Hematopoietic multipotent progenitor cell (in vitro differentiated cells): ENCODE results near the gene MALRD1. TPM values are rescaled to one million over a fixed set of nuclear protein-coding genes. Genes with fewer than 3 reads are reported as not detected.
A peak's percentile ranks its signal among the peaks of the same experiment; 100 is the strongest.
"Not testable (repeated sequence)": the region's sequence is repeated elsewhere in the genome, so short reads cannot be mapped to it uniquely, and the experiment has no call there.

ENCODE experiments used
- DNase-seq, 3 donors: peaks; one replicate each; pipeline ENCODE4 v3.0.0-alpha.2; 2011 to 2015; ENCODE audit warnings: low read depth in 2 of 3, low spot score in 2 of 3
- total RNA-seq: library from RNA; depleted of rRNA; stranded (reverse); fragments of >200 nt; gene quantifications from one replicate; pipeline ENCODE4 v1.2.3, GENCODE V29; 2012

MALRD1 gene
- total RNA-seq, 1 donor = 35.5 TPM

- DNase-seq = no peak
These were observed 640.6 kb downstream of the MALRD1 start for GRCh38 chr10:19689231-19689630.

DNA sequence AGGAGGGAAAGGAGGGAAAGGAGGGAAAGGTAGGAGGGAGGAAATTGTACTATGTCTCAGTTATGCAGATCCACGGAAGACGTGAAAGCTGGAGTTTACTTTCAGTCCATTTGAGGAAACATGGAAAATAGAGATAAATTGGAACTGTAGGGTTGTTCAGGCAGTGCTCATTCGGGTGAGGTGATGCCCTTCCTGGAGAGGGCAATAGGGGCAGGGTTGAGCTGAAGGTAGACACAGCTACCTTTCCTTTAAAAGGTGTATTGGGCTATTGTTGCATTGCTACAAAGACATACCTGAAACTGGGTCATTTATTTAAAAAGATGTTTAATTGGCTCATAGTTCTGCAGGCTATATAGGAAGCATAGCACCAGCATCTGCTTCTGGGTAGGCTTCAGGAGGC is 650.7 kb downstream of the MALRD1 start:
- no peak for DNase-seq

DNA sequence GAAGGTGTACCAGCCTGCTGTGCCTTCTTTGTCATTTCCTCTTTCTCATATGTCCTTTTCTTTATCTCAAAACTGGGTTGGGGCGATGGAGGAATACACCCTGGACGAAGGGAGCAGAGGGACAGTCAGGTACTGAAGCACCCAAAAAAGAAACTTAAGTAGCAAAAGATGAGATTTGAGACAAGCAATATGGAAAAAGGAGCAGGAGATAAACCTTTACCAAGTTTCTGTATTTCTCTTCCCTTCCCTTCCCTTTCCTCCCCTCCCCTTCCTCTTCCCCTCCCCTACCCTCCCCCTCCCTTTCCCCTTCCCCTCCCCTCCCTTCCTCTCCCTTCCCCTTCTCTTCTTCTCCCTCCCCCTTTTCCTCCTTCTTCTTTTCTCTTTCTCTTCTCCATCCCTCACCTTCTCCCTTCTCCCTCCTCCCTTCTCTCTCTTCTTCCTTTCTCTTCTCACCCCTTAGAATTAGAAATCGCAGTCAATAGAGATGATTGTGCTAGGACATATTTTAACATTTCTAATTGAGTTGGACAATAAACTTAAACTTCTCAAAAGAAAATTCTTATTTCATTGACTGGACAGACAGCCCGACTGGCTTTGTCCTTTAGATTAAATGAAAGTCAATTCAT is 652.9 kb downstream of the MALRD1 start:
- DNase-seq = no peak

DNA sequence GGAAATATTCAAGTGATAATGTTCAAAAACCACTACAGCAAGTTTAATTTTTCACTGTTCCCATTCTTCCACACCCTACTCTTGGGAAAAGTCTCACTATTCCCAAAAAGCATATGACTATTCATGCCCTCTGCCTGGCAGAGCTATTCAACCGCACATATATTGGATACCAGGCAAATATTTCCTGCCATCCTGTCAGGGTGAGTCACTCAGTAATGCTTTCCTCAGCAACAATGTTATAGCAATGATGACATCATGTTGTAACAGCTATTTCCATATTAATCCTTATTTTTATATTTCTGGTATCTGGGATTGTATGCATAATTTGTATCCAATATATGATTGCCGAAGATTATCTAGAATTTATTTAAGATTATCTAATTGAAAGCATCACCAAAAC is 653.6 kb downstream of the MALRD1 start:
- DNase-seq = no peak

GRCh38 chr10:19704544-19704943 is 655.9 kb downstream of the MALRD1 start:
- DNase-seq = no peak

DNA sequence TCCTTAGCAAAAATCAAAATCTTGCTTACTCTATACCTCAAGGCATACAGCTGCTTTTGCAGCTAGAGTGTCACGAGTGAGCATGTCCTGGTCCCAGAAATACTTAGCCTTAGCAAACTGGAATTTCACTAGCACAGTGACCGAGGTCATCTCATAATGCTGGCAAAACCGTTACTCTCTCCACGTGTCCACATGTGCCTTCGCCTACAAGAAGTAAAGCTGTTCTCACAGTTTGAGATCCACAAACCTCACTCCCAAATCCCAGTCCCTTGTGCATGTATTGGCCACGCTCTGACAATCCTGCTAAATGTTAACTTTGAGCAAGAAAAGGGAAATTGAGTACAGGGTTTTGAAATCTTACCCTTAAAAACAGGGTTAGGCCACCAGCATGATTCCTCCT is 656.6 kb downstream of the MALRD1 start:
- no peak for DNase-seq

DNA sequence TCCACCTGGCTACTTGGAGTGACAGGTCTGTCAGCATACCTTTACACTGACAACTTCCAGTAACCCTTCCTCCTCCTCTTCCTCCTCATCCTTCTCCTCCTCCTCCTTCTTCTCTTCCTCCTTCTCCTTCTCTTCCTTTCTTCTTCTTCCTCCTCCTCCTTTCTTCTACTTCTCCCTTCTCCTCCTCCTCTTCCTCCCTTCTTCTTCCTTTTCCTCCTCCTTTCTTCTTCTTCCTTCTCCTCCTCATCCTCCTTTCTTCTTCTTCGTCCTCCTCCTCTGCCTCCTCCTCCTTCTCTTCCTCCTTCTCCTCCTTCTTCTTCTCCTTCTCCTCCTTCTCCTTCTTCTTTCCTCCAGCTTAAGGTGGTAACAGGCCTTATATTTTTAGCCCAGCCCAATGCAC is 658.3 kb downstream of the MALRD1 start:
- no peak for DNase-seq

DNA sequence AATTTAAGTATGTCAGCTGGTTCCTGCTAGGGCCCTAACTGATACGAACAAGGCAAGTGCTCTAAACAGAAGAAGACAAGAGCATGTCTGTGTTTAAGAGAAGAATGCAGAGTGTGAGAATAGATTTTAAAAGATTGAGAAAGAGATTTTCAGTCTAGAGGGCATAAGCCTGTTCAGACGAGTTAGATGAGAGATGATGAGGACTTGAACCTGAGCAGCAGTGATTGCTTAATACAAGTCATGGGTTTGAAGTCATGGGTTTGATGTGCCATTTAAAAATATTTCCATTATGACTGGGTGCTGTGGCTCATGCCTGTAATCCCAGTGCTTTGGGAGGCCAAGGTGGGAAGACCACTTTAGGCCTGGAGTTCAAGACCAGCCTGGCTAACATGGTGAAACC is 658.8 kb downstream of the MALRD1 start:
- no peak for DNase-seq

DNA sequence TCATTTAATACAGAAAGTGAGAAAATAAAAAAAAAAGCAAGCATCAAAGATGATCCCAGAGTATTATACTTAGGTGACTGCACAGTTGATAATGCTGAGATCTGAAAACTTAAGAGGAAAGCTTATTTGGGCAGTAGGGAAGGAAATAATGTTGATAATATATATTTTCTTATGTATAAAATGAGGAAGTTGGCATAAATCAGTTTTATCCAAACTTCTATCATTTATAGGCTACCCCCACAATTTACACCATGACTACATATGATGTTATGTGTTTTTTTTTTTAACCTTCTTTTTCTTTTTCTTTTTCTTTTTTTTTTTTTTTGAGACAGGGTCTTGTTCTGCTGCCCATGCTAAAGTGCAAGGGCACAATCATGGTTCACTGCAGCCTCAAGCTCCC is 659.4 kb downstream of the MALRD1 start:
- DNase-seq = no peak

DNA sequence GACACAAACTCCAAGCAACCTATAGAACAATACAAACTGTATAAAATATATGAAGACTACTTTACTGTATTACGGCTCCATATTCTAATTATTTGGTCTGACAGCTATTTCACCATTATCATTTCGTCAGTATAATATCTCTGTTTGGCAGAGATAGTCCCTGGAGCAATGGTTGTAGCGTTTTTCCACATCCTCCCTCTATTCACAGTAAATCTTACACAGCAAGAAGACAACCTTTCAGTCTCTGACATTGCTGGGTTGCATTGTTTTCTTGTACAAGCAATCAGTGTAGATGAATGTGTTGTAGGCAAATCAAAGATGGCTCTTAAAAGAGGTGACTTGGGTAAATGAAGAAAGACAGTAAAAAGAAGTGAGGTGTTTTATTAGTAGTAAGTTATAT is 662.0 kb downstream of the MALRD1 start:
- no peak for DNase-seq

DNA sequence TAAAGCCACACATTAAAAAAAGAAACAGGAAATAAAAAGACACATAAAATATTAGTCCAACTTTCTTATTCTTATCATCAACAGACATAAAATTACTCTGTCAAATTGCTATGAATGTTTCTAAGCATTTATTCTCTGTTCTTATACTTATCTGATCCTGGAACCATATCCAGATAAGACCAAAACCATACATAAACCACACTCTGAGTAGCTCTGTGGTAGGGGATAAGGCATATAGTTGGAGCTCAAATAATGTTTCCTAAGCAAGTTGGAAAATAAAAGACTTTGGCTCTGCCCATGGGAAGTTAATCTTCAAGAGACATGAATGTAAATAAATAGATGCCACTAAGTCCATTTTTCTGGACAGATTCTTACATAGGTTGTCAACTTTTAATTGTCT is 664.6 kb downstream of the MALRD1 start:
- peak in 1 of 3 donors; percentile 52 for DNase-seq

DNA sequence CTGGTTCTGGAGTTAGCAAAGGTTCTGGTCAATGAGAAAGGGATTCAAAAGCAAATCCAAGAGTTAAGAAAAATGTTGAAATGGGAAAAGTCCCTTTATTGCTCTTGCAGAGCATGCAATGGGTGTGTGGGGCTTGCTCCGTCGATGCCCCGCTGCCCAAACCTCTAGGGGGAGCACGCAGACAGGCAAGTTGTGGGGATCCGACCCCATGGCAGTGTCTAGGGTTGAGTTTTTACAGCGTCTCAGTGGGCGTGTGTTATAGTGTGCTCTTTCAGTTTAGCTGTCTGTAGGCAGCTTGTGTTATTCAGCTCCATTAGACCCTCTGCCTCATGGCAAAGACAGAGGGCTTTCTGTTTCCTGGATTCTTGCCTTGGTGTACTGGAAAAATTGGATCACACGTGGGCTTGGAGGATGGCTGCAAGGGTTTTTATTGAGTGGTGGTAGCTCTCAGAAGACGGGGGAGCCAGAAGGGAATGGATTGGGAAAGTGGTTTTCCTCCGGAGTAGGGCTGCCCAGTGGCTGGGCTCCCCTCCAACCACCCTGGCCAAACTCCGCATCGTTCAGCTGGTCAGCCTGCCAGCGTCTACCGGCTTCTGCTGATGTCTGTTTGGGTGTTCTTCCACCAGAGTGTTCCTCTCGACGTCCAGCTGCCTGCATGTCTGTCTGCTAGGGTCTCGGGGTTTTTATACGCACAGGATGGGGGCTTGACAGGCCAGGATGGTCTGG is 665.4 kb downstream of the MALRD1 start:
- DNase-seq = peak in 1 of 3 donors; percentile 71

DNA sequence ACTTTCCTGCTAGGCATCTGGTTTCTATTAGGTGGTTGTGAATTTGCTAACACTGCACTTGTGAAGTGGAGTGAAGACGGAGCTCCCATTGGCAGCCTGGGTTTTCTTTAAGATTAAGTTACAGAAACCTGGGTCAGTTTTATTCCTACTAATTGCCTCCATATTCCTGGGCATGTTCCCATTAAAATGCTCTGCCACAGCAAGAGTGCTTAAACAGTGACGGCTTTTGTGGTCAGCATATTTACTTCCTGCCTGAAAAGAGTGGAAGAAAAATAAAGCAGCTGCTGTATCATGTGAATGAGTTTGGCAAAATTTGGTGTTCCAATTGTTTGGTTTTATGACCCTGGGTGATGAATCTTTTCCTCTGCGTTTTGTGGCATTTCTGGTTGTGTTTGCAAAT is 670.7 kb downstream of the MALRD1 start:
- peak in 2 of 3 donors; percentile 38 to 54 for DNase-seq

- DNase-seq = no peak
These were observed 675.7 kb downstream of the MALRD1 start for GRCh38 chr10:19724287-19724686.

DNA sequence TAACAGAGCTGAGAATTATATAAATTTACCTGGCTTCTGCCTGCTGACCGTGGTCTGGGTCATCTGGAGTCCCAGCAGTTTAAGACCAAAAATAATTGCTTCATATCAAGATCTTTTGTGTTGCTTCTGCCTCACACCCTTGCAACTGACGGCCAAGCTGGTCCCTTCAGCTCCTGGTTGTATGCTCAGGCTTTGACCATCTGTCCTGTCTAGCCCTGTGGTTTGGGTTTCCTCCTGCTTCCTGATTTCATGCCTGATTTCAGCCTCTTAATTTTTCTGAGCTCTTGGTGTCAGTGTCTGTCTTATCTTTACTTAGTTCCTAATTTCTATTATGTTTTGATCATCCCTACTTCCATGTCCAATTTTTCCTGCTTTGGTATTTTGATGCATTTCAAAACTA is 679.8 kb downstream of the MALRD1 start:
- DNase-seq = peak in 2 of 3 donors; percentile 46 to 71

DNA sequence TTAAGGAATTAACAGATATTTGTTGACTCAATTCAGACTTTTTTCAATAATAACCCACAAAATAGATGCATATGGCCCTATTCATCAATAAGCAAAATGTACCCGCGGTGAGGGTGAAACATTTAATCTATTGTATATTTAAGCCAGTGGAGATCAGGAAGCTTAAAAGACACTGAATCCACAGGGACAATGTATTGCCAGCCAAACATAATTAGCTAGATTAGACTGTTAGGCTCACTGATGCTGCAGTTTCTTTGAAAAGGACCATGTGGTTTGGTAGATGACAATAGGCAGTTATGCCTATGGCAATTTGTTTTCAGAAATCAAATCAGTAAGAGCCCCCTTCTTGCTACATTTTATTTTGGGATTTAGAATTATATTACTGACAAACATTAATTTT is 680.4 kb downstream of the MALRD1 start:
- no peak for DNase-seq

DNA sequence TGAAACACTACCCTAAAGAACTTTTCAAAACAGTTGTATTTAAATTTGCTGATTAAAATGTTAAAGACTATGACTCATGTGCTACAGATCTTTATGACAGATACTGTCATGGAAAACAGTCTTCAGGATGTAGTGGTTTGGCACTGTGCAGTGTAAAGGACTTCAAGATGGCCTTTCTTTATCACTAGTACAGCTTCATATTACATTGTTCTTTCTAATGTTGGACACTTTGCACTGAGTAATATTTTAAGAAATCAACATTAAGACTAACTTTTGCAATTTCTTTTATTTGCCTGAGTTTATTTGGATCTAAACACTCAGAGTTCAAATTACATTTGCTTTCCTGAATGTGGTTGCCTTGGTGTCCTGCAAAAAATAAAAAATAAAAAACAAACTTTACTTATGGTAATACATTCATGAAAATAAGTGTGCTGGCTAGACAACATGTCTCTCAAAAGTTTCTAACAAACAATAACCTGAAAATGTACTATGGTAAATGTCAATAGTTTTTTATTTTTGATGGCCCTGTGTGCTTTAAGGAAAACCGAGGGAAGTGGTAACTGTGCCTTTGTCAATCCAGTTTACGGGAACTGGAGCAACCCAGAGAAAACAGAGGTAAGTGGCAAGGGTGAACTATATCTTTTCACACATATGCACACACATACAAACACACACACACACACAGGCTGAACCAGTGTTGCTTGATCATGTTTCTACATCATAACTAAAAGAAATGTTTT is 681.7 kb downstream of the MALRD1 start:
- DNase-seq = peak in 2 of 3 donors; percentile 59 to 84

GRCh38 chr10:19730907-19731217 is 682.3 kb downstream of the MALRD1 start:
- DNase-seq = no peak

GRCh38 chr10:19731560-19731959 is 683.0 kb downstream of the MALRD1 start:
- no peak for DNase-seq

DNA sequence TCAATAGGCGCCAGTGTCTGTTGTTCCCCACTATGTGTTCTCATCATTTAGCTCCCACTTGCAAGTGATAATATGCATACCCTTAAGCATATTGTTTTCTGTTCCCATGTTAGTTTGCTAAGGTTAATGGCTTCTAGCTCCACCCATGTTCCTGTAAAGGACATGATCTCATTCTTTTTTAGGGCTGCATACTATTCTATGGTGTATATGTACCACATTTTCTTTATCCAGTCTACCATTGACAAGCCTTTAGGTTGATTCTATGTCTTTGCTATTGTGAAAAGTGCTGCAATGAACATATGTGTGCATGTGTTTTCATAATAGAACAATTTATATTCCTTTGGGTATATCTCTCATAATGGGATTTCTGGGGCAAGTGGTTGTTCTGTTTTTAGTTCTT is 689.8 kb downstream of the MALRD1 start:
- no peak for DNase-seq

DNA sequence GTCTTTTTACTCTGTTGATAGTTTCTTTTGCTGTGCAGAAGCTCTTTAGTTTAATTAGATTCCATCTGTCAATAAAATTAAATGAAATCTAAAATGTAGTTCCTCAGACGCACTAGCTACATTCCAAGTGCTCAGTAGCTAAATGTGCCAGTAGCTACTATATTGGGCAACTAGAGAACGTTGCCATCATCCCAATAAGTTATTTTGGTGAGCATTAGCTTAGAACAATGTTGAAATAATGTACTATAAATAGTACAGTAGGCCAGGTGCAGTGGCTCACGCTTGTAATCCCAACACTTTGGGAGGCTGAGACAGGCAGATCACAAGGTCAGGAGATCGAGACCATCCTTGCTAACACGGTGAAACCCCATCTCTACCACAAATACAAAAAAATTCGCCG is 690.6 kb downstream of the MALRD1 start:
- not testable (repeated sequence) for DNase-seq

GRCh38 chr10:19742144-19742543 is 693.5 kb downstream of the MALRD1 start:
- DNase-seq = peak in 1 of 3 donors; percentile 23
